ENCODE results near the gene SPRR2E. TPM values are rescaled to one million over a fixed set of nuclear protein-coding genes. Genes with fewer than 3 reads are reported as not detected.
"Not testable (repeated sequence)": the region's sequence is repeated elsewhere in the genome, so short reads cannot be mapped to it uniquely, and the experiment has no call there.

The SPRR2E gene
- not detected in 2 replicates for total RNA-seq

DNA sequence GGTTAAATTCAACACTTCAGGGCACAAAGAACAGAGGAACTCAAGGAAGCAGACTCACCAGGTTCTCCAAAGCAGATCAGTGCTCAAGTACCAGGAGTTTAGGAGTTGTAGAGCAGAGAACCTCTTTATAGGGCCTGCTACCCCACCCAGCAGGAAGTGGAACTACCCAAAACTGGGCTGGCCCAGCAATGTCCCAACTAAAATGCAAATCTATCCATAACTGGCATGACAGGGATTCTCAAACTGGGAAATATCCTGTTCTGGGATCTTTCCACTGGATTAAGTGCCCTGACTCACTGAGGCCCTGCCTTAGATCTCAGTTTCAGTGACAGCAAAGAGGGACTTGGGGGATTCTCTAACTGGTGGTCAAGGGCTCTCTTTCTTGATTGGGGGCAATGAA is at the start of gene SPRR2E:
TSS of gene SPRR2E (minus strand) at position 101 of the 400 bp plus-strand sequence. CDS start 775 bp downstream, outside the sequence.
- no peaks in the 10 kb centered on the region for H3K9me3 Mint-ChIP-seq
- no peak within 1 kb of the TSS for H3K27ac Mint-ChIP-seq
- no peak within 1 kb of the TSS for H3K4me3 Mint-ChIP-seq
- peaks cover 2% of the 10 kb centered on the region for H3K27me3 Mint-ChIP-seq (ENCODE audit: insufficient read depth)
- H3K36me3 Mint-ChIP-seq (ENCODE audit: low read depth) = no peaks in the 10 kb centered on the region
- no peak for DNase-seq (ENCODE audit: low spot score)
- intact Hi-C loops (cut with micrococcal nuclease) = no loop called here
- H3K4me1 Mint-ChIP-seq (ENCODE audit: low read depth) = no peaks in the 10 kb centered on the region

DNA sequence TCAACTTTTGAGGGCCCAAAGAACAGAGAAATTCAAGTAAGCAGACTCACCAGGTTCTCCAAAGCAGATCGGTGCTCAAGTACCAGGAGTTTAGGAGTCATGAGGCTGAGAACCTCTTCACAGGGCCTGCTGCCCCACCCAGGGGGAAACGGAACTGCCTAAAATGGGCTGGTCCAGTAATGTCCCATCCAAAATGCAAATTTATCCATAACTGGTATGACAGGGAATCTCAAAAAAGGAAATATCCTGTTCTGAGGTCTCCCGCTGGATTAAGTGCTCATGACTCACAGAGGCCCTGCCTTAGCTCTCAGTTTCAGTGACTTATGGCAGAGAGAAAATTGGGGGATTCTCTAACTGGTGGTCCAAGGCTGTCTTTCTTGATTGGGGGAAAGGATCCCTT is 47.1 kb upstream of the SPRR2E start:
- intact Hi-C loops (cut with micrococcal nuclease) = no loop called here
- no peaks in the 10 kb centered on the region for H3K4me1 Mint-ChIP-seq (ENCODE audit: low read depth)
- H3K9me3 Mint-ChIP-seq = no peaks in the 10 kb centered on the region
- no peak overlapping the region for H3K27ac Mint-ChIP-seq
- no peaks in the 10 kb centered on the region for H3K36me3 Mint-ChIP-seq (ENCODE audit: low read depth)
- H3K4me3 Mint-ChIP-seq = no peak overlapping the region
- H3K27me3 Mint-ChIP-seq (ENCODE audit: insufficient read depth) = peaks cover 16% of the 10 kb centered on the region
- no peak for DNase-seq (ENCODE audit: low spot score)

GRCh38 chr1:153140484-153140883 is 46.2 kb upstream of the SPRR2E start:
- no peak overlapping the region for H3K27ac Mint-ChIP-seq
- no peak for DNase-seq (ENCODE audit: low spot score)
- peaks cover 13% of the 10 kb centered on the region for H3K27me3 Mint-ChIP-seq (ENCODE audit: insufficient read depth)
- intact Hi-C loops (cut with micrococcal nuclease) = no loop called here
- no peaks in the 10 kb centered on the region for H3K36me3 Mint-ChIP-seq (ENCODE audit: low read depth)
- no peaks in the 10 kb centered on the region for H3K9me3 Mint-ChIP-seq
- H3K4me3 Mint-ChIP-seq = no peak overlapping the region
- no peaks in the 10 kb centered on the region for H3K4me1 Mint-ChIP-seq (ENCODE audit: low read depth)

DNA sequence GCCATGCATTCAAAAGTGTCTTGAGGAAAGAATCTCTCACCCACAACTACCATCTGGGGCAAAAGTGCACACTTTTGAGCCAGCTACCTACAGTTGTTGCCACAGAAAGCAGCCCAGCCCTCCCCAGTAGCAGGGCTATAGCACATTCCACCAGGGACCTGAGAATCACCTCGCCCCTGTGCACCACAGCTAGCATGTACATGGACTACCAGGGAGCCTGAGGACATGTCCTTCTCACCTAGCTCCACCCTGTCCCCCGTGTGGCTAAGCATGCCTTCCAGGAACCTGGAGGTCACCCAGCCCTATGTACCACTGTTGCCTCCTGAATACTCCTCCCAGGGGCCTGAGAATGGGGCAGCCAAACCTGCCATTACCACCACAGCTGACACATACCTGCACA is 39.4 kb upstream of the SPRR2E start:
- no peaks in the 10 kb centered on the region for H3K4me1 Mint-ChIP-seq (ENCODE audit: low read depth)
- intact Hi-C loops (cut with micrococcal nuclease) = no loop called here
- no peaks in the 10 kb centered on the region for H3K9me3 Mint-ChIP-seq
- H3K27ac Mint-ChIP-seq = no peak overlapping the region
- no peak overlapping the region for H3K4me3 Mint-ChIP-seq
- H3K36me3 Mint-ChIP-seq (ENCODE audit: low read depth) = no peaks in the 10 kb centered on the region
- H3K27me3 Mint-ChIP-seq (ENCODE audit: insufficient read depth) = peaks cover 9% of the 10 kb centered on the region
- no peak for DNase-seq (ENCODE audit: low spot score)

GRCh38 chr1:153133267-153133666 is 38.9 kb upstream of the SPRR2E start:
- Mint-ChIP-seq H3K36me3 (ENCODE audit: low read depth) (no peaks in the 10 kb centered on the region), H3K27ac (no peak overlapping the region), H3K27me3 (ENCODE audit: insufficient read depth) (peaks cover 7% of the 10 kb centered on the region), H3K4me3 (no peak overlapping the region), H3K4me1 (ENCODE audit: low read depth) (no peaks in the 10 kb centered on the region), H3K9me3 (no peaks in the 10 kb centered on the region)
- intact Hi-C loops (cut with micrococcal nuclease) = no loop called here
- DNase-seq (ENCODE audit: low spot score) = no peak

GRCh38 chr1:153128688-153129087 is 34.4 kb upstream of the SPRR2E start:
- DNase-seq (ENCODE audit: low spot score); H3K27me3 Mint-ChIP-seq (ENCODE audit: insufficient read depth); intact Hi-C loops (cut with micrococcal nuclease); H3K27ac Mint-ChIP-seq; H3K9me3 Mint-ChIP-seq; H3K36me3 Mint-ChIP-seq (ENCODE audit: low read depth); H3K4me3 Mint-ChIP-seq; H3K4me1 Mint-ChIP-seq (ENCODE audit: low read depth): not testable (repeated sequence)

DNA sequence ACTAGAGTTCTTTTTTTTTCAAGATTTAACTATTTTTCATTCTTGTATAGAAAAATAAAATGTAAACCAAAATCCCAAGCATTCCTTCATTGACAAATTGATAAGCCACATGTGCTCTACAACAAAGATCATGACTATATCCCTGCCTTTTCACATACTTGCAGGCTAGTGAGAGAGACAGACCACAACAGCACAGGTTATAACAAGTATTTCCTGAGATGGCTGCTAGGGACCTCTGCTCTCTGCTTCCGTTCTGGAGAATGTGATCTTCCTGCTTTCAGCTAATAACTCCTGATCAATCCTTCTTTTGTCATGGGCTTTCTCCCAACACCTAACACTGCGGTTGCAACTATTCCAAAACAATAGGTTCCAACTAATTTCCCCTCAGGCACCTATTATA is 33.0 kb upstream of the SPRR2E start:
- H3K4me1 Mint-ChIP-seq (ENCODE audit: low read depth) = no peaks in the 10 kb centered on the region
- no peak overlapping the region for H3K4me3 Mint-ChIP-seq
- DNase-seq (ENCODE audit: low spot score) = no peak
- no peaks in the 10 kb centered on the region for H3K36me3 Mint-ChIP-seq (ENCODE audit: low read depth)
- H3K27me3 Mint-ChIP-seq (ENCODE audit: insufficient read depth) = peaks cover 8% of the 10 kb centered on the region
- H3K9me3 Mint-ChIP-seq = no peaks in the 10 kb centered on the region
- H3K27ac Mint-ChIP-seq = no peak overlapping the region
- intact Hi-C loops (cut with micrococcal nuclease) = no loop called here

GRCh38 chr1:153125536-153125935 is 31.2 kb upstream of the SPRR2E start:
- no peak for DNase-seq (ENCODE audit: low spot score)
- no peaks in the 10 kb centered on the region for H3K9me3 Mint-ChIP-seq
- H3K27me3 Mint-ChIP-seq (ENCODE audit: insufficient read depth) = peaks cover 10% of the 10 kb centered on the region
- no peak overlapping the region for H3K4me3 Mint-ChIP-seq
- no peaks in the 10 kb centered on the region for H3K4me1 Mint-ChIP-seq (ENCODE audit: low read depth)
- H3K27ac Mint-ChIP-seq = no peak overlapping the region
- H3K36me3 Mint-ChIP-seq (ENCODE audit: low read depth) = no peaks in the 10 kb centered on the region
- intact Hi-C loops (cut with micrococcal nuclease) = no loop called here

GRCh38 chr1:153123793-153124192 is 29.5 kb upstream of the SPRR2E start:
- H3K36me3 Mint-ChIP-seq (ENCODE audit: low read depth); H3K9me3 Mint-ChIP-seq; H3K27ac Mint-ChIP-seq; H3K4me1 Mint-ChIP-seq (ENCODE audit: low read depth); DNase-seq (ENCODE audit: low spot score); H3K4me3 Mint-ChIP-seq; intact Hi-C loops (cut with micrococcal nuclease): not testable (repeated sequence)
- peaks cover 11% of the 10 kb centered on the region for H3K27me3 Mint-ChIP-seq (ENCODE audit: insufficient read depth)

DNA sequence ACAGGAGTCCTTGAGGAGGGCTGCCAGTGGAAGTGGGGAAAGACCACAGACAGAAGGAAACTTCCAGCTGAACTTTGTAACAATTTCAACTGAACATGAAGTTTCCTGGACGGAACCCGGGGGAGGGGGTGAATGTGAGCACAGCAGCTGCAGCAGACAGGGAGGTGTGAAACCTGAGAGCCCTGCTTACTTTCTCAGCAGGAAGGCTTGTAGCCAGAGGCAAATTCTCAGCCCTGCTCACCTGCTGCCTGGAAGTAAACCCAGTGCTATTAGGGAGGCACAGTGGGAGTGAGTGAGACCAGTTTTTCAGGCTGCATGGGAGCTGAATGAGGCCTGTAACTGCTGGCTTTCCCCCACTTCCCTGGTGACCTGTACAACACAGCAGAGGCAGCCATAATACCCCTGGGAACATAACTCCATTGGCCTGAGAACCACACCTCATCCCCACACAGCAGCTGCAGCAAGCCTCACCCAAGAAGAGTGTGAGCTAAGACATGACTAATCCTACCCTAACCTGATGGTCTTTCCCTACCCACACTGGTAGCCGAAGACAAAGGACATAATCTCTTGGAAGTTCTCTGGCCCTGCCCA is 28.6 kb upstream of the SPRR2E start:
- Mint-ChIP-seq H3K4me1 (ENCODE audit: low read depth) (no peaks in the 10 kb centered on the region), H3K36me3 (ENCODE audit: low read depth) (no peaks in the 10 kb centered on the region), H3K4me3 (no peak overlapping the region), H3K27me3 (ENCODE audit: insufficient read depth) (peaks cover 11% of the 10 kb centered on the region), H3K9me3 (no peaks in the 10 kb centered on the region), H3K27ac (no peak overlapping the region)
- DNase-seq (ENCODE audit: low spot score) = no peak
- intact Hi-C loops (cut with micrococcal nuclease) = no loop called here

- intact Hi-C loops (cut with micrococcal nuclease) = no loop called here
- Mint-ChIP-seq H3K27ac (no peak overlapping the region), H3K9me3 (no peaks in the 10 kb centered on the region)
Measured at GRCh38 chr1:153120945-153121344, 26.6 kb upstream of the SPRR2E start.

DNA sequence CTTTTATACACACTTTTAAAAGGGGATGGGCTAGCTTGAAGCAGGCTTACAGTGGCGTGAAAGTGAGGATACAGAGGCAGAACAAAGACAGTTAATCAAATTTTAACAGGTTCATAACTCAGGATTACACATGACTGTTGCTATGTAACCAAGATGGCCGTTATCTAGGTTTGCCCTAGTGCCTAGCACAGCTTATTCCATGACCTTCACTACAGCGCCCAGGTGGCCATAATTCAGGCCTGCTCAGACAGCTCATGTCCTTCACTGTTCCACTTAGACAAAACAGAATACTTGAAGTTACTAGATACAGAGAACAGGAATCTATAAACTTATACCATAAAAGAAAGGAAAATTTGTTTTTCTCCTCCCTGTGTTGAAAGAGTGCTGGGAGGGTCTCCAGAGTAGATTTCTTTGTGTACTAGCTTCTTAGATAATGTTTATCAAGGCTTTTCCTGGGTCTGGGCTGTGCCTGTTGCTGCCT is 25.2 kb upstream of the SPRR2E start:
- H3K9me3 Mint-ChIP-seq = no peaks in the 10 kb centered on the region
- H3K4me3 Mint-ChIP-seq = no peak overlapping the region
- no peak overlapping the region for H3K27ac Mint-ChIP-seq
- DNase-seq (ENCODE audit: low spot score) = no peak
- no peaks in the 10 kb centered on the region for H3K4me1 Mint-ChIP-seq (ENCODE audit: low read depth)
- peaks cover 14% of the 10 kb centered on the region for H3K27me3 Mint-ChIP-seq (ENCODE audit: insufficient read depth)
- intact Hi-C loops (cut with micrococcal nuclease) = no loop called here
- H3K36me3 Mint-ChIP-seq (ENCODE audit: low read depth) = no peaks in the 10 kb centered on the region

More at GRCh38 chr1:153120945-153121344, 26.6 kb upstream of the SPRR2E start:
- no peaks in the 10 kb centered on the region for H3K36me3 Mint-ChIP-seq (ENCODE audit: low read depth)
- no peak overlapping the region for H3K4me3 Mint-ChIP-seq
- no peaks in the 10 kb centered on the region for H3K4me1 Mint-ChIP-seq (ENCODE audit: low read depth)
- H3K27me3 Mint-ChIP-seq (ENCODE audit: insufficient read depth) = peaks cover 12% of the 10 kb centered on the region
- DNase-seq (ENCODE audit: low spot score) = no peak

DNA sequence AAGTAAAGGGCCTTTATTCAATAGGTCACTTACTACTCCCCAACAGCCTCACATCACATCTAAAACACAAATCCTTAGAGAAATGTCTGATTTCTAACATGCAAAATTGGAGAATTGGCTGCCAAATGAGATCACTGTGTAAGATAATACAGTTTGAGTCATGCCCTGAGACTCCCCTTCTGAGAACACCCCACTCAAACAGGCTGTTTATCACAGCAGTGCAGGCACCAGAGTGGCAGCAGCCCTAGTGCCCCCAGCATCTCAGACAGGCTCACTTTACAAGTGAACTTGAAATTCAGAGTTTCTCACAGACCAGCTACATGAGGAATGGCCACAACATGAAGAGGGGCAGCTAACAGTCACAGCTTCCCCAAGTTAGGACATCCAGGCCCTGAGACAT is 20.9 kb upstream of the SPRR2E start:
- H3K27me3 Mint-ChIP-seq (ENCODE audit: insufficient read depth); DNase-seq (ENCODE audit: low spot score); H3K4me3 Mint-ChIP-seq; intact Hi-C loops (cut with micrococcal nuclease); H3K9me3 Mint-ChIP-seq; H3K36me3 Mint-ChIP-seq (ENCODE audit: low read depth); H3K27ac Mint-ChIP-seq; H3K4me1 Mint-ChIP-seq (ENCODE audit: low read depth): not testable (repeated sequence)

DNA sequence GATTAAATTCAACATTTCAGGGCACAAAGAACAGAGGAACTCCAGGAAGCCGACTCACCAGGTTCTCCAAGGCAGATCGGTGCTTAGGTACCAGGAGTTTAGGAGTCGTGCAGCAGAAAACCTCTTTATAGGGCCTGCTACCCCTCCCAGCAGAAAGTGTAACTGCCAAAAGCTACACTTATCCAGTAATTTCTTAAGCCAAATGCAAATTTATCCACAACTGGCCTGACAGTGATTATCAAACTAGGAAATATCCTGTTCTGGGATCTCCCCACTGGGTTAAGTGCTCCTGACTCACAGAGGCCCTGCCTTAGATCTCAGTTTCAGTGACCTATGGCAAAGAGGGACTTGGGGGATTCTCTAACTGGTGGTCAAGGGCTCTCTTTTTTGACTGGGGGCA is 19.1 kb upstream of the SPRR2E start, which contains the start of gene SPRR2F:
TSS of gene SPRR2F (minus strand) at position 101 of the 400 bp plus-strand sequence. CDS start 783 bp downstream, outside the sequence.
- DNase-seq (ENCODE audit: low spot score) = no peak
- no peaks in the 10 kb centered on the region for H3K36me3 Mint-ChIP-seq (ENCODE audit: low read depth)
- H3K27me3 Mint-ChIP-seq (ENCODE audit: insufficient read depth) = peaks cover 5% of the 10 kb centered on the region
- H3K9me3 Mint-ChIP-seq = no peaks in the 10 kb centered on the region
- intact Hi-C loops (cut with micrococcal nuclease) = no loop called here
- no peak within 1 kb of the TSS for H3K4me3 Mint-ChIP-seq
- no peak within 1 kb of the TSS for H3K27ac Mint-ChIP-seq
- no peaks in the 10 kb centered on the region for H3K4me1 Mint-ChIP-seq (ENCODE audit: low read depth)

Measured in activated T-helper 1 cell treated with anti-CD3 and anti-CD28 coated beads, Interleukin-12 subunit alpha, Interleukin-12 subunit beta, Interleukin-2, Interleukin-4 antibody, amounts not matched to agents 30 ng/mL and 10 ng/mL and 1 ng/mL, durations not matched to agents 14 hours and 24 hours and 36 hours (primary cell).